WTC11 (cell line): ENCODE measurements around the gene AMPD3.

Experiments used
- CTCF ChIP-seq: fragments of 200-600 bp; IDR thresholded peaks from 2 replicates; pipeline ENCODE4 v1.8.0; 2022; ENCODE audit warnings: antibody characterized with exemption
- JAZF1 ChIP-seq: fragments of 250-450 bp; sonication (Bioruptor Pico); IDR thresholded peaks from 2 replicates; pipeline ENCODE4 v1.9.0; 2021; ENCODE audit warnings: moderate library complexity, mild to moderate bottlenecking, inconsistent platforms
- JUN ChIP-seq: sonication (generic); formaldehyde crosslinking; IDR thresholded peaks from 2 replicates; pipeline ENCODE4 v1.8.0; 2023; ENCODE audit warnings: mild to moderate bottlenecking, missing genetic modification reagents
- MAX ChIP-seq: sonication (generic); formaldehyde crosslinking; IDR thresholded peaks from 2 replicates; pipeline ENCODE4 v1.8.0; 2022; ENCODE audit warnings: mild to moderate bottlenecking, missing genetic modification reagents
- NFYB ChIP-seq: sonication (generic); formaldehyde crosslinking; conservative IDR thresholded peaks from 2 replicates; pipeline ENCODE4 v1.8.0; 2022; ENCODE audit warnings: low read depth, missing genetic modification reagents
- NR2C2 ChIP-seq: sonication (generic); formaldehyde crosslinking; IDR thresholded peaks from 2 replicates; pipeline ENCODE4 v1.8.0; 2022; ENCODE audit warnings: mild to moderate bottlenecking, missing genetic modification reagents
- NR3C1 ChIP-seq: sonication (generic); formaldehyde crosslinking; conservative IDR thresholded peaks from 2 replicates; pipeline ENCODE4 v1.8.1; 2023; ENCODE audit warnings: low read depth, mild to moderate bottlenecking, missing genetic modification reagents
- SP1 ChIP-seq: sonication (generic); formaldehyde crosslinking; conservative IDR thresholded peaks from 2 replicates; pipeline ENCODE4 v1.8.1; 2022; ENCODE audit warnings: missing genetic modification reagents
- STAT6 ChIP-seq: sonication (generic); formaldehyde crosslinking; conservative IDR thresholded peaks from 2 replicates; pipeline ENCODE4 v1.8.1; 2023; ENCODE audit warnings: mild to moderate bottlenecking, low read depth, missing genetic modification reagents, moderate library complexity
- ZNF425 ChIP-seq: fragments of 250-450 bp; sonication (Bioruptor Pico); conservative IDR thresholded peaks from 2 replicates; pipeline ENCODE4 v1.9.0; 2021; ENCODE audit warnings: mild to moderate bottlenecking

GRCh38 chr11:10498022-10498400 lies 42.9 kb downstream of the AMPD3 start:
- TF ChIP-seq JUN (no peak), JAZF1 (CRISPR knock-in tag) (no peak), STAT6 (CRISPR knock-in tag) (no peak), CTCF (no peak), SP1 (CRISPR knock-in tag) (no peak), ZNF425 (CRISPR knock-in tag) (no peak), NR3C1 (CRISPR knock-in tag) (no peak), MAX (CRISPR knock-in tag) (no peak), NR2C2 (no peak), NFYB (CRISPR knock-in tag) (no peak)
